GM12801 (cell line): ENCODE data around the gene WDFY4.

Source experiments
- TF ChIP-seq, protein P1 (sequence below): IDR thresholded peaks from one replicate; pipeline ENCODE4 v1.5.1; 2011; ENCODE audit warnings: control low read depth; ENCODE audit not compliant: insufficient read length; ENCODE audit errors: extremely low read depth

The WDFY4 gene

DNA sequence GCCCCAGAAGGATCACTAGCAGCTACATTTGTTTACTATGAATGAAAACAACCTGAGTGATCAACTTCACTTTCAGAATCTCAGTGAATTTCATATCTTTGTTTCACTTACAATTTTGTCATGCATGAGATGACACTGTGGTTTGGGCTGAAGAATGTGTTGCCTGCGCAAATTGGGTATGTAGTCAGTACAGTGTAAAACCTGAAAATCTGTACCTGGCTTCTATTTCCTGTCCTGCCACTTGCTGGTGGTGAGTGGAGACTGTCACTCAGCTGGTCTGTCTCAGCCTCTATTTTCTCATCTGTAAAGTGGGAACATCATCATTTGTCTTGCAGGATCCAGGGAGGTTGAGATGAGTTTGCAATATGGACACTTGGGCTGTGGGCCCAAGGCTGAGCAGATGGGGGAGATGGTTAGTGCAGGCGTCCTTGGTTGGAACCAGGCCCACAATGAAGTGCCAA lies 118.0 kb downstream of the WDFY4 start:
- TF ChIP-seq, protein P1, sequence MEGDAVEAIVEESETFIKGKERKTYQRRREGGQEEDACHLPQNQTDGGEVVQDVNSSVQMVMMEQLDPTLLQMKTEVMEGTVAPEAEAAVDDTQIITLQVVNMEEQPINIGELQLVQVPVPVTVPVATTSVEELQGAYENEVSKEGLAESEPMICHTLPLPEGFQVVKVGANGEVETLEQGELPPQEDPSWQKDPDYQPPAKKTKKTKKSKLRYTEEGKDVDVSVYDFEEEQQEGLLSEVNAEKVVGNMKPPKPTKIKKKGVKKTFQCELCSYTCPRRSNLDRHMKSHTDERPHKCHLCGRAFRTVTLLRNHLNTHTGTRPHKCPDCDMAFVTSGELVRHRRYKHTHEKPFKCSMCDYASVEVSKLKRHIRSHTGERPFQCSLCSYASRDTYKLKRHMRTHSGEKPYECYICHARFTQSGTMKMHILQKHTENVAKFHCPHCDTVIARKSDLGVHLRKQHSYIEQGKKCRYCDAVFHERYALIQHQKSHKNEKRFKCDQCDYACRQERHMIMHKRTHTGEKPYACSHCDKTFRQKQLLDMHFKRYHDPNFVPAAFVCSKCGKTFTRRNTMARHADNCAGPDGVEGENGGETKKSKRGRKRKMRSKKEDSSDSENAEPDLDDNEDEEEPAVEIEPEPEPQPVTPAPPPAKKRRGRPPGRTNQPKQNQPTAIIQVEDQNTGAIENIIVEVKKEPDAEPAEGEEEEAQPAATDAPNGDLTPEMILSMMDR: no peak

DNA sequence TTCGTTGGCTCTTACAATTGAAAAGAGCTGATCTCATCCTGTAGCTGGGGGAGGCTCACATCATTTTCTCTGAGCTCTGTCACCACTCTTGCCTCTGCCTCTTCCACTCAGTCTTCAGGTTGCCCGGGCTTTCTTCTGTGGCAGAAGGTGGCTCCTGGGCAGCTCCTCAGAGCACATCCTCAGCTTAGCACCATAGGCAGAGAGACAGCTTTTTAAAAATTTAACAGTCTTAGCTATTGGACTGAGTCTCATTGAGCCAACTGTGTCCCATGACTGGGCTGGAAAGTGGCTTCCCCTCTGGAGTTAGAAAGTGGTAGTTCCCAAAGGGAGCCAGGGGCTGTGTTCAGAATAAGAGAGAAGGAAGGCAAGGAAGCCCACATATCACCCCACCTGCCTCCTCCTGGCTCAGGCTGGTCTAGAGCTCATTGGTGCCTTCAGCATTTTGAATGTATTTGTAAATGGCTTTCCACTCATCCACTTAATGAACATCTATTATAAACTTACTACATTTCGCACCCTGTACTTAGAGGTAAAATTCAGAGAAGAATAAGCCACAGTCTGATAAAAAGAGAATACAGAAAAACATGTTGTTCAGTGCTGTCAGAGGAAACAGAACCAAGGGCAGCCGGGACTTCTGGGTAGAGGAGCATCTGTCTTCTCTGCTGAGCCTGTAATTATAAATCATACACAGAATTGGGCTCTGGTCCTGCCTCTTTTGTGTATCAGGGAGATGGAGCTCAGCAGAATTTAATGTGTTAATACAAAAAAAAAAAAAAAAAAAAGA lies 119.3 kb downstream of the WDFY4 start:
- TF ChIP-seq, protein P1: no peak

DNA sequence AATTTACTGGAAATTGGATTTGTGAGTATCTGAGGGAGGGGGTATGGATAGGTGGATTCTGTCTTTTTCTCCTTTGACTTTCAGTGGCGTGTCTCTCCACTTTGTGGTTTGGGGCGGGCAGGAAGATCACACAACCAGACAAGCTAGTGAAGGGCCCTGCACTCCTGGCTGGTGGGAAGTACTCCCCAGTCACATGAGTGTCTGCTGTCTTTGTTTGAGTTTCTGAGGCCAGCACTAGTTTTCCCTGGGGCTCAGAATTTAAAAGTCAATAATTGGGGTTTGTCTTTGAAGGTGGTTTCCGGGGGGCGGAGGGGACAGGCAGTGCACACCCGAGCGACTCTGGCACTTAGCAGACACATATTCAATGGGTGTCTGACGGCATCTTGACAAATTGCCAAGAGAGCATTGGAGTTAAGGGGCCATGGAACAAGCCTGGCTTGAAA lies 120.1 kb downstream of the WDFY4 start:
- TF ChIP-seq, protein P1: no peak

DNA sequence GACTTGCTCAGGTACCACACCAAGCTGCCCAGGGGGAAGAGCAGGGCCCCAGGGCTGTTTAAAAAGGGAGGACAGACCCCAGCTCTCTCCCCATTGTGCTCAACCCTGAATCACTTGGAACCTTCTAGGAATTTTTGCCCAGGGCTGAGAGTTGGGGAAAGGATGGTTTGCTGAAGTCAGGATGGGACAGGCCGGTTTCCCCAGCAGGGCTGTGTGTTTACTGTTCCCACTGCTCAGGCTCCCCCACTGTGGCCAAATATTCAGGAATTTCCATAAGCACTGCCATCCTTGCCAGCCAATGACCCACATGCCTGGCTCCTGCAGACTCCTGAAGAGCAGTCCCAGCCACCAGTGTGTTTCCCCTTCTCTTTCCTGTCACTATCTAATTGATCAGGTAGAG lies 120.7 kb downstream of the WDFY4 start:
- TF ChIP-seq, protein P1: no peak

DNA sequence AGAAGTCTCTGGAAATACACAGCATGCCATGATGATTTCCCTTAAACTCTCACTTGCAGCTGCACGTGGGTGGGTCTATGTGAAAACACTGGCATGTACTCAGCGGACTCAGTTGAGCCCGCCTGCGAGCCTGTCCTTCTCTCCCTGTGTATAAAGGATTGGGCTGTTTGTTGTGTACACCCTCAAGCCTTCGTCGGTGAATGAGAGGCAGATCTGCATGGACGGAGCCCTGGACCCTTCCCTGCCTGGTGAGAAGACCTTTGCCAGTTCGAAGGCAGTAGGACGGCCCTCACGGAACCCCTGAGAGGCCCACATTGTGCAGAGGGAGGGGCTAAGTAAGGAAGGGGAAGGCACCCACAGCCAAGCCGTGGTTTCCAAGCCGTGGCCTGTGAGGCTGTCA lies 121.2 kb downstream of the WDFY4 start:
- TF ChIP-seq, protein P1: no peak

DNA sequence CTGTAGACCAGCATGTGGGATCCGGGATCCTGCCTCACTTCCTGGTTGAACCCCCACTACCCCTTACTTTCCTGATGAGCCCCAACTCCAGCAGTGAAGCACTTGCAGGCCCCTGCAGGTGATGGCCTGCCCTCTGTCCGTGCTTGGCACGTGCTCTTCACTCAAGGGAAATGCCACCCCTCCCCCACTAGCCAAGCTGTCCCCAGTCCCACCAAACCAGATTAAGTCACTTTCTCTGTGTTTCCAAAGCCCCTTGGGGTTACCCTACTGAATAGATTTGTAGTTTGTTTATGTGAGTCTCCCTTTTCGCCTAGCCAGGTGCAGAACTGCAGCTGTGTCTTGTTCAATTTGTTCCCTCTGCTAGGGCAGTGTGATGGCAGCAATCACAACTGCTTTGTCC lies 121.7 kb downstream of the WDFY4 start:
- TF ChIP-seq, protein P1: no peak

DNA sequence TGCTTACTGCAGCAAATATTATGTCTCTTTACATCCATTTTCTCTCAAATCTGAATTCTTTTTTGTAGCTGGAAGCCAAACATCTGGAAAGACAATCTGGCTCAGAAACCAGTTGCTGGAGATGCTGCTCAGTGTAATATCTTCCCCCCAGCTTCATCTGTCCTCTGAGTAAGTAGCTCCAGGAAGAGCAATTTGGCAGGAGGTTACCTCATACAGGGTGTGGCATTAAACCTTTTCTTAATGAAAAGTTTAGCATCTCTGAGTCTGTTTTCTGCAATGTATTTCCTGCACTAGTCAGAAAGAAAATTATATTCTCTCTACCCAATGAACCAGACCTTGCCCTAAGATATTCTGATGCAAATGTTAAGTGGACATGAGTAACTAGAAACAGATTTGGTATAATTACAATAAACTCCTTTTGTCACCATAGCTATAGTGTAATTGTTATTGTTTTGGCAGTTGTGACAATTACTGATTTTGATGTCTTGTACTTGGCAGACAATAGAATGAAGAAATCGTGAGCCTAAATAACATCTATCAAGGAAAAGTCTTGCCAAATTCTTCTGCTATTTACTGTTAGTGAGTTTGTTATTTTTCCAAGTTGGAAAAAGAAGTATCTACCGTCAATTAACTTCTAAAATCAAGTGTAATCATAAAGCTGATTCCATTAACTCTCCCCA lies 123.3 kb downstream of the WDFY4 start:
- TF ChIP-seq, protein P1: no peak
